ENCODE measurements around the gene CDH20.

Gene CDH20

DNA sequence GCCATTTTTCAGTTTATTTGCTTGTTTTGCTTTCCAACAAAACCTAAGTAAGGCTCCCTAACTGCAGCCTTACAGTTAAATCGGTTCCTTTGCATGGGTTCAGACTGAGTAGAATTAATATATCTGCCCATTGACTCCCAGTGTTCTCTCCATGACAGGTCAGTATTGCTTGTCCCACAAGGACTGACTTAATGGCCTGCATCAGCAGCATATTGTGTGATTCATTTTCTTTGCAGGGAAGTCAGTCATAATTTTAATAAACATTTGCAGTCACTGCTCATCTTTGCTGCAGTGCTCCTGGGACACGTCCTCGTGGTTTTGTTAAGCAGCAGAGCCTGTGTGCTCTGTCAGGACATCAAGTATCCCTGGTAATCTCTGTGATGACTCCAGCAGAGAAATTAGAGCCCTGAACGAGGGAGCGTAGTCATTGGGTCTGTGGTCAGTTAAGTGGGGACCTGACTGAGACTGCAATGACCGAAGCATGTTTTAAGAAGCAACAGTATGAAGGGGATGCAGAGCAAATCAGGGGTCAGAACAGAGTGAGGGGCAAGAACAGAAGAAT is 93.3 kb downstream of the CDH20 start:
- DNase-seq (ENCODE audit: low read depth) = no peak

GRCh38 chr18:61428266-61428665 is 95.0 kb downstream of the CDH20 start:
- DNase-seq (ENCODE audit: low read depth) = no peak

GRCh38 chr18:61432590-61432989 is 99.4 kb downstream of the CDH20 start:
- DNase-seq (ENCODE audit: low read depth) = no peak

- DNase-seq (ENCODE audit: low read depth) = no peak
Observed at GRCh38 chr18:61435064-61435652, 101.9 kb downstream of the CDH20 start.

DNA sequence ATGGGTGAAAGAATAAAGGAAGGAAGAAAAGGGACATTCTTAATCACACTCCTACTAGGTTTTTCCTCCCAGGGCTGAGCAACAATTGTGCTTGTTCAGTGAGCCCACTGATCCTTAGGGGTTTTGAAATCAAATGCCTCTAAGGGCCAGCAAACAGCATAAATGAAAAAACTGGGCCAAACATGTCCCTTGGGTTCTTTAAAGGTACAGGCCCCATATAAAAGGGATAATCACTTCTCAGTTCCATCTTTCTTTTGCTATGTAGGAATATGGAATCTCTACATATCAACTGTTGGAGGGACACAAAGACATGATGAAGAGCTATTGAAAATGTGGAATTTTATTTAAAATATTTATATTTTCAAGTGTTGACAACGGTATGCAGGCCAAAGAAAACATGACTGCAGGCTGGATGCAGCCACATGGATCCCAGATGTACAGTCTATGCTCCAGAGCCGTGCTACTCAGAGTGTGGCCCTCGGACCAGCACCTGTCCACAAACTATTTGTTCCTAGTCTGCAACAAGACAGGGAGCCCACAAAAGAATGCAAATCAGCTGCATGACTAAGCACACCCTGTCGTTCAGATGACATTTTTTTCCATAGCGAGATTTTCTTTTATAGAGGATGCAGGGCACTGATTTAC is 110.0 kb downstream of the CDH20 start:
- DNase-seq (ENCODE audit: low read depth) = no peak

DNA sequence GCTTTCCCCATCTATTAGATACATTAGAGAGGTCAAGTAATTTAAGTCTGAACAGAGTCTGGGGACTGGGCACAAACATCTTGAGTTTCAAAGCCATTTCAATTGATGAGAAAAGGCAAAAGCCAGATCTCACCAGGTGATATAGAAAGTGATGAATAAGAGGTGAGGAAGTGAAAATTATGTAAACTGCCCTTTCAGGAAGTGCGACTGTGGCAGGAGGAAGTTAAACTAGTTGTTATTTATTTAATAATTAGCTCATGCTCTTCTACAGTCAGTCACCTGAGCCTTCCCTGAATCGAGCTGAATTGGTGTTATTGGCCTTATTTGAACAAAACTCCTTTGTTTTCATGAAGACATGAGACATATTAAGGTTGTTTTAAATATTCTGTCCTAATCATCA is 115.1 kb downstream of the CDH20 start:
- DNase-seq (ENCODE audit: low read depth) = no peak

DNA sequence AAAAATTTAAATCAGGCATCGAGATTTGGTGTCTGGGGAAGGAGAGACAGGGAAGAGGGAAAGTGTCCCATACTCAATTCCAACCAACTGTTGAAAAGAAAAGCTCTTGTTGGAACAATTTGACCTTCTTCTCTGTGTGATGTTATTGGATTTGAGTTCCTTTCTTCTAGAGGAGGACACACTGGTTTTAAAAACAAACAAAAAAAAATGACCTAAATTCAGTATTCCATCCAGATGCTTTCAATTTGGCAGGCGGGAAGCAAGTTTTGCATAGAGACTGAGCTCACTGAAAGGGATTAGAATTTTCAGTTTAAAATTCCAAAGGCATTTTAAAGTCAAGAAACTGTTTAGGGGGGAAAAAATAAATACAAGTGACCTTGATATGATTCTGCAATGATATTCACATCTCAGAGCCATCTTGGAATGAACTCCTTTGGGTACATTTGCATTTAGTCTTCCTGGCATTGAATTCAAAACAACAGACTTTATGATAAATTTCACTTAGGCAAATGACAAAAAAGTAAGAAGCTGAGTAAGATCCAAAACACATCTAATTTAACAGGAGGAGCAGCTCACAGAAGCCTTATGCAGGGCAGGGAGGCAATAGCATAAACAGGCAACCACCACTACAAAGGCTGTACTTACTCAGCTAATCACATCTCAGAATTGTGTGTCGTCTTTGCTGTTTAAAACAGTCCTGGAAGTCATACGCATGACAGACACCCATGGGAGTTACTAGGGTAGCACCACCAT is 126.8 kb downstream of the CDH20 start:
- DNase-seq (ENCODE audit: low read depth) = no peak

DNA sequence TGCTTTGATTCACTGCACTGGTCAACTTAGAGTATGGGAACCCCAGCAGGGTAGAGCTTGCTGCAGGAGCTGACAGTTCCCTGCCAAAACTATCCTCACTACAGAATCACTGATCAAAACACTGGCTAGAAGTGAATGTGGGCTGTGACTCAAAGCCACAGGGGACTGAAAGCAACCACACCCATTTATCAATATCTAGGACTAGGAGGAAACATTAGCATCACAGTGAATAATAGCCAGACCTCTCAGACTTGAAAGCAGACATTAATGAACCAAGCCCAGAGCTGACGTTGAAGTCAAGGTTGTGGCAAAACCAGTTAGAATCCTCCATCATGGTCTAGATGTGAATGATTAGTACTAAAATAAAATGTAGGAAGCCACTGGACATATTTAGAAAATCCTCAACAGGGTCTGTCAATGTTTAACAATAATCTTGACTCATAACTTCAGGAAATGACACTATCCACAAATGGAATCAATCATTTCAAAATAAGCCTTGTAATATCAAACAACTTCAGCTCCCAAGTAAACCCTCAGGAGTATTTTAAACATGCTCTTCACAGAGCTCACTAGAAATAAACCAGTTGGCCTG is 131.4 kb downstream of the CDH20 start:
- DNase-seq (ENCODE audit: low read depth) = no peak

- no peak for DNase-seq (ENCODE audit: low read depth)
Observed at GRCh38 chr18:61466736-61467135, 133.5 kb downstream of the CDH20 start.

DNA sequence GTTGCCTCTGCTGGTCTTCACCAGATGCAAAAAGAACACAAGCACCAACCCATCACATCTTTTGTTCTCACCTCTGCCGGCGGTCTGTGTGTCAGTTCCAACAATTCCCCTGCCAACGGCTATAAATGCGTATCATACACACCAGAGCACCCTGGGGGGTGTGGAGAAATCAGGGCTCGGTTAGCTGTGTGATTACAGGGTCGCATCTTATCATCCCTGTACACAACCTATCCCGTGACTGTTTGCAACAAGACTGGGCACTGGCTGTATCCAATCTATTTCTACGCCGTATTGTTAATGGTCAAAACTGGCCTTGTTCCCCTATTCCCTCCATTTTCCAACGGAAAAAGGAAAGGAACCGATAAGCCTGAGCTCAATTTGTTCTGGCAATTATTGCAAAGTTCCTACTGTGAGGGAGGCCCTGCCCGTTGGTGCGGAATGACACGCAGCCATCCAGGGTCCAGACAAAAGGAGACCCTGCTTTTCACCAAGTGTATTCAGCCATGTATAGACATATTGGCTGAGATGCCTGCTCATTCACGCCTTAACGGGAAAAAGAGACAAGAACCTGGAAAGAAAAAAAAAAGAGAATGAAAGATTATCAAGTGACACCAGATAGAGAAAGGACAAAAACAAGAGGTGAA is 136.9 kb downstream of the CDH20 start:
- DNase-seq (ENCODE audit: low read depth) = no peak

DNA sequence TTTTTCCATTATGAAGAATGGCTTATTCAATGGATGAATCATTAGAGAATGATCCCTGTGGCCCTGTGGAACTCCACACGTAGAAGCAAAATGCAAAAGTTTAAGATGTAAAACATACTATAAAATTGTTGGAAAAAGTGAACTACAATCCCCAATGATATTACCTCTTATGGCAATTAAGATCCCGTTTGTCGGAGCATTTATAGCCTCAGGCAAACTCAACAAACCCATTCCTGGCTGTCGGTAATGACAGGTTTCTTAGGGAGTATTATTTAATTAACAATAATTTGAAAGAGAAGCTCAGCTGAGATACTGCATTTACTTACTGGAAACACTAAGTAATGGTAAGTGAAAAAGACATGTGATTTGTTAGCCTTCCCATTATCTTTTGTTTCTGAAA is 138.3 kb downstream of the CDH20 start:
- no peak for DNase-seq (ENCODE audit: low read depth)

DNA sequence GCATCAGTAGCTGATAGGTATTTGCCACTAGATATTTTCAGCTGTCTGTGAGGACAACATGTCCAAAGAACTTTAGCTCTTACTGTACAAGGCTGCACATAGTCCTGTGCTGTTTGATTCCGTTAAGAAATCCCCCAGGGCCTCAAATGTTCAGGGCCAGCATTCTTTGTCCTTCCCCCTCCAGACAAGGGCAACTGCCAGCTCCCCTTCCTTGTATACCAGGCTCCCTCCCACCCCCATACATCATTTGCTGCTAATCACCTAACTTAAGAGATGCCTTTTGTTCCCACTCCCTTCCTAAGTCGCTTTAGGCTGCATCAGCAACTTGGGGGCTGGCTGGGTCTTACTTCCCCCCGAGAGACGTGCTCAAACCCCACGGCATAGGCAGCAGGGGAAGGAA is 138.7 kb downstream of the CDH20 start:
- DNase-seq (ENCODE audit: low read depth) = no peak

- DNase-seq (ENCODE audit: low read depth) = no peak
Observed at GRCh38 chr18:61474341-61474740, 141.1 kb downstream of the CDH20 start.

GRCh38 chr18:61474918-61475317 is 141.7 kb downstream of the CDH20 start:
- no peak for DNase-seq (ENCODE audit: low read depth)

- DNase-seq (ENCODE audit: low read depth) = no peak
Observed at GRCh38 chr18:61475931-61476330, 142.7 kb downstream of the CDH20 start.

- DNase-seq (ENCODE audit: low read depth) = no peak
Observed at GRCh38 chr18:61489334-61489733, 156.1 kb downstream of the CDH20 start.

DNA sequence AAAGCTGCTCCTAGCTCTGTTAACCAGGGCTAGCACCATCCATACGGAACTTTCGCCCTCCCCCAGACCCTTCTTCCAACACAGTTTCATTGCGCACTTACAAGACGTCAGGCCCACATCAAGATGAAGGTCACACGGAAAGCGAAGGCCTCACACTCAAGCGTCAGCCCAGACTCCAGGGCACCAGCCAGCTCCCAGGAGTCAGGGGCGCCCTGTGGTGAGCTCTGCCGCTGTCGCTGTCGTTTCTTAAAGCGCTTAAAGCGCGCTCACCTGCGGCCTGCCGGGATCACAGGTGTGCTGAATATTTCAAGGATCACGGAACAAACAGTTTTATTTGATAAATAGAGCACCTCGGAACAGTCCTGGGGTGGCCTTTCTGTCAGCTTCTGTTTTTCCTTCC is 163.1 kb downstream of the CDH20 start:
- DNase-seq (ENCODE audit: low read depth) = no peak

- DNase-seq (ENCODE audit: low read depth) = no peak
Observed at GRCh38 chr18:61497422-61497821, 164.2 kb downstream of the CDH20 start.

DNA sequence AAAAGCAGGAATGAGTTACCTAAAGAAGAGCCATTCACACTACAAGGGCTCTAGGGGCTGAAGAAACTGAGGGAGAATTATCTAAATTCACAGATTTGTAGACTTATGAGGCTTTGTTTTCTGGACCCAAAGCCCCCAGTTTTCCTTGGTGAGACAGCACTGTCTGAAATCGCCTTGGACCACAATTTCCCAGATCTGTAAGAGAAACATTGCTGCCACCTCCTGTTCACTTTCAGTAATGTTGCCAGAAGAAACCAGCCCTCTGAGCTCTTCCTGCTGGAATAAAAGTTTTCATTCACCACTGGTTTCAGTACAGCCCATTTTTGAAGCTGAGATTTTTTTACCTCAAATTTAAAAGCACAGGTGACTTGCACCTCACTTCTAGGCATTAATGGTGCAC is 169.2 kb downstream of the CDH20 start:
- no peak for DNase-seq (ENCODE audit: low read depth)

DNA sequence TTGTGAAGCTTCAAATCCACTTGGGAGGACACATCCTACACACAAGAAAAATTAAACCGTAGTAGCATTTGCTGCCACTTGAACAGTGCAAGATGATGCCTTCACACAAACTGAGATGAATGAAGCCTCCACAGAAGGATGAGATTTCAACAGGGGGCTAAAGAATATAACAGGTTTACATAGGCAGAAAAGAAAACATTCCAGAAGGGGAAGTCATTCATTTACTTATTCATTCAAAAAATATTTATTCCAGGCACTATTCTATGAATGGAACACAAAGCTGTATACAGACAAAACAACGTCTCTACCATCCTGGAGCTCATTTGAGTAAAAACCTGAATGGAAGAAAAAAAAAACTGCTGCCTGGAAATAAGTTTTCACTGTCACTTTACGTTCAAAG is 170.5 kb downstream of the CDH20 start:
- no peak for DNase-seq (ENCODE audit: low read depth)

DNA sequence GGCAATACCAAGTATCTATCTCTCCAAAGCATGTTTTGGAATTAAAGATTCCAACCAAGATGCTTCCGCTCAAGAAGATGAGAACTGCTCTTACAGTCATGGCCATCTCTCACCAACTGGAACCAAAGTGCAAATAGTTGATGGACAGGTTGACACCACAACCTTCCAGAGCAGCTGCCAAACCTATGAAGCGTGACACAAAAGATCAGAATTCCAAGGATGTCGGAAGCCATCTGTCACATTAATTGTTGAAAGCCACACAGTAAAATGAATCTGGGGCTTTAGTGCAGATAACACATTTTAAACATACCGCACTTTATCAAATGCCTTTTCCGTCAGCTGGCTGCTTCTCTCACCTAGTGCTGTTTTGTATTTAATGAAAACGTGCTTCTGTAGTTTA is 195.7 kb downstream of the CDH20 start:
- no peak for DNase-seq (ENCODE audit: low read depth)

DNA sequence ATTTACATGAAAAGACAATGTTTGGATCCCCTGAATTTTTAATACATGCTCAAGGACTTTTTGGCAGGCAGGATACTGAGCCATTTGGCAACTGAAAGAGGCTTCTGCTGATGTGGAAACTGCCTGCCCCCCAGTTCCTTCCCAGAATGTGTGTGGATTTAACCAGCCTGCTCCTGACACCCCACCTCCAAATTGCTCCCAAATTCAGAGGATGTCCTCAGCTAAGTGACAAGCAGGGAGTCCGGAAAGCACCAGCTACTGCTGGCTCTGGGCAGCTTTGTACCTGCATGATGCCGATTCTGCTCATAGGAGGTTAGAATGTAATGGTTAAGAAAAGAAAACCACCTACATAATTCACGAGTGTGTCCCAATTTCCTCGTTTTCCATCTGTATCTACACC is 197.5 kb downstream of the CDH20 start:
- no peak for DNase-seq (ENCODE audit: low read depth)

Data from stimulated activated CD8-positive, alpha-beta memory T cell treated with anti-CD3 and anti-CD28 coated beads, Interleukin-12 subunit alpha, Interleukin-12 subunit beta, amount 100 ng/mL, for 4 hours (primary cell).